Gastrocnemius medialis (tissue), 4 donors: Measurements from ENCODE around the gene BSN.

Experiments used
- CTCF ChIP-seq, 5 experiments: fragments of 450-650 bp in 3 of 5; fragments of 200-600 bp in 2 of 5; sonication (generic) in 2 of 5; IDR thresholded peaks in 4 of 5; conservative IDR thresholded peaks in 1 of 5; 1 replicate in 4 of 5; 2 replicates in 1 of 5; pipeline ENCODE4 v1.5.1; 2016 to 2019; ENCODE audit warnings: antibody characterized with exemption in 5 of 5, mild to moderate bottlenecking in 3 of 5, moderate library complexity in 3 of 5
- POLR2A ChIP-seq, 2 donors: fragments of 450-650 bp; IDR thresholded peaks; one replicate each; pipeline ENCODE4 v1.6.1; 2017; ENCODE audit warnings: antibody characterized with exemption in 2 of 2, mild to moderate bottlenecking in 2 of 2, moderate library complexity in 2 of 2

DNA sequence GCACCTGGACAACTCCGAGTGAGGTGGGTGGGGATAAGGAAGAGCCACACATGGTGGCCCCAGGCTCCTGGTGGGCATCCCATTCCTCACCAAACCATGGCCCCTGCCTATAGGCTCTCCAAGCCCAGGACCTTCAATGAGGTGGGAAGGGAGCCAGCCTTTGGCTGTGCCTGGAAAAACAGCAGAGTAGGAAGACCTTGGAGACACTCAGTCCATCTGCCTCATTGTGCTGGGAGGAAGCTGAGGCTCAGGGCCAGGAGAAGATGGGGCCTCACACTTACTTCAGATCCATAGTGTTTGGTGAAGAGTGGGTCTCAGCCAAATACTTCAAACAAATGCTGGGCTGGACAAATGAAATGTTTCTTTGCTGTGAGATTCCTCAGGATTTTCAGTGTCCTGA lies 72.5 kb downstream of the BSN start:
- TF ChIP-seq CTCF (IDR thresholded peaks at IDR 0.05 in 4 of 5, conservative IDR thresholded peaks at IDR 0.05 in 1 of 5) (no peak), POLR2A (IDR thresholded peaks at IDR 0.05) (no peak)
